ENCODE results near the gene AFF1. TPM values are rescaled to one million over a fixed set of nuclear protein-coding genes. Genes with fewer than 3 reads are reported as not detected.

The AFF1 gene
- total RNA-seq, 1 donor from 2014 or later, result 58.2 TPM

DNA sequence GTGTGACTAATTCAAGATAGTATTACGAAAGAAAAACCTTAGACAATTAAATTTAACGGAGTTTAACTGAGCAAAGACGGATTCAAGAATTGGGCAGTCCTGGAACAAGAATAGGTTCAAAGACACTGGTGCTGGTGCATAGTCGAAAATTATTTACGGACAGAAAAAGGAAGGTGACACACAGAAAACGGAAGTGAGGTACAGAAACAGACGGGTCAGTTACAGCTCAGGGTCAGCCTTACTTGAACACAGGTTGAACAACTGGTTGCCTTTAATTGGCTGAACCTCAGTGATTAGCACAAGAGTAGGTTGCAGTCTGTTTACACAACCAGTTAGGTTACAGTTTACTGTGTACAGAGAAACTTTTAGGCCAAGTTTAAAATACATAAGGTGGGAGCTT is 254.1 kb downstream of the AFF1 start:
- H3K9me3 Mint-ChIP-seq (ENCODE audit: unreplicated experiment), result no peaks in the 10 kb centered on the region
- Histone ChIP-seq H3K36me3 (ENCODE audit: insufficient read depth, low read length) (no peaks in the 10 kb centered on the region), H2AFZ (ENCODE audit: low read depth, low read length) (no peak overlapping the region), H3K4me1 (ENCODE audit: insufficient read depth, low read length) (peaks cover 4% of the 10 kb centered on the region), H3K4me3 (ENCODE audit: insufficient read depth, low read depth, low read length) (no peak overlapping the region), H4K20me1 (ENCODE audit: insufficient read depth, low read length) (peaks cover 4% of the 10 kb centered on the region), H3K9ac (ENCODE audit: low read length) (no peak overlapping the region), H3K4me2 (ENCODE audit: low read length) (no peak overlapping the region), H3K27ac (ENCODE audit: low read depth, low read length) (no peak overlapping the region), H3K9me3 (ENCODE audit: insufficient read depth, low read depth, low read length) (no peaks in the 10 kb centered on the region), H3K27me3 (ENCODE audit: insufficient read depth, low read length) (no peaks in the 10 kb centered on the region), H3K79me2 (ENCODE audit: insufficient read depth, low read length) (no peaks in the 10 kb centered on the region)
- DNase-seq (ENCODE audit: low read depth) (no peak), FAIRE-seq (no peak)
- no peak overlapping the region for H3K4me3 Mint-ChIP-seq (ENCODE audit: unreplicated experiment)
- no peak for TF ChIP-seq CTCF (IDR thresholded peaks at IDR 0.05; ENCODE audit: insufficient read depth, low read depth, low read length)
- TF ChIP-seq EZH2 (IDR thresholded peaks at IDR 0.05; ENCODE audit: insufficient read depth, low read length), result no peak
- no peaks in the 10 kb centered on the region for H3K36me3 Mint-ChIP-seq (ENCODE audit: low read depth, unreplicated experiment)
- peaks cover 13% of the 10 kb centered on the region for H3K4me1 Mint-ChIP-seq (ENCODE audit: low read depth, unreplicated experiment)
- H3K27me3 Mint-ChIP-seq (ENCODE audit: low read depth, unreplicated experiment), result no peaks in the 10 kb centered on the region
- H3K27ac Mint-ChIP-seq (ENCODE audit: unreplicated experiment), result no peak overlapping the region

Other genes with a start within 250 kb of the AFF1 start
- 0.26 TPM in 1 of 2 replicates, not detected in the other for gene SLC10A6, start 85.6 kb upstream of the AFF1 start, total RNA-seq
- gene C4orf36, start 42.6 kb upstream of the AFF1 start, total RNA-seq, result not detected in 2 replicates